HG03354 (cell line): ENCODE measurements around the gene PTPRCAP.
"Not testable (repeated sequence)": the region's sequence is repeated elsewhere in the genome, so short reads cannot be mapped to it uniquely, and the experiment has no call there.

Source experiments
- ATAC-seq: cut with Tn5 transposase; IDR thresholded peaks from one replicate; pipeline ENCODE4 v1.9.1; 2021; ENCODE audit warnings: mild to moderate bottlenecking; ENCODE audit not compliant: unreplicated experiment, poor library complexity, severe bottlenecking

The PTPRCAP gene

DNA sequence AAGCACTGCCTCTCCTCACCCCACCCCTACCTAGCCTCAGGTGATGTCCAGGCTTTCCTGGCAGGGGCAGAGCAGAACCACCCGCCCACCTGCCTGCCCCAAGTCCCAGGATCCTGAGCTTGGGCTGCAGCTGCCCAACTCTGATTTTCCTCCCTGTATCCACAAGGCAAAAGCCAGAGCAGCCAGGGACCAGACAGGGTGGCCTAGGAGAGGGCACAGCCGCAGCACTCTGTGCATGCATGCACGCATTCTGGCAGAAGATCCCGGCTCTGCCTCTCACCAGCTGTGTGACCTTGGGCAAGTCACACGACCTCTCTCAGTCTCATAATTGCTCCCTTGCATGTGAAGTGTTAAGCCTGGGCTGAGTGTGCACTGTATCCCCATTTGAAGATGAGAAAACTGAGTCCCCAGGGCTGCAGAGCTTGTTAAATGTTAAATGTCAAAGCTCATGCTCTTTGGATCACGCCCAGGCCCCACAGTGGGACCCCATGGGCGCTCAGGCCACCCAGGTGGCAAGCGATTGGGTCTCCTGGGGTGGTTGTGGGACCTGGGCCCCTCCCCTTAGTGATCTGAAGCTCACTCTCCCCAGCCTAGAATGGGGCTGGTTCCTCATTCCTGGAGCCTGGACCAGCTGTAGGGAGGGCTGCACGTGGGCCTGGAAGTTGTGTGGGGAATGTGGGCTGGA is 24.8 kb downstream of the PTPRCAP start:
- ATAC-seq, result no peak

DNA sequence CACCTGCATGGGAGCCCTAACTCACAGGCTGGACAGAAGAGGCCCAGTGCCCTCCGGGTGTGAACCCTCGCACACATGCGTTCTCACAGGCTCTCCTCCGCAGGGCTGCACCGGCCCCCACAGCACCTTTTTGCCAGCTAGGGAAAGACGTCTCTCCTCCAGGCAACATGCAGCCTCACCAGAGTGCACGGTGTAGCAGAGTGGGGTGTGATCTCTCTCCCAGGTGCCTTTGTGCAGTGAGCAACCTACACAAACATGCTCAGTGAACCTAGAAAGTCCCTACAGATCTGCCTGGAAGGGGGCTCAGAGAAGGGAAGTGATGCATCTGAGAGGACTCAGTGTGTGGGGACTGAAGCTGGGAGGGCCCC is 25.7 kb downstream of the PTPRCAP start:
- no peak for ATAC-seq

DNA sequence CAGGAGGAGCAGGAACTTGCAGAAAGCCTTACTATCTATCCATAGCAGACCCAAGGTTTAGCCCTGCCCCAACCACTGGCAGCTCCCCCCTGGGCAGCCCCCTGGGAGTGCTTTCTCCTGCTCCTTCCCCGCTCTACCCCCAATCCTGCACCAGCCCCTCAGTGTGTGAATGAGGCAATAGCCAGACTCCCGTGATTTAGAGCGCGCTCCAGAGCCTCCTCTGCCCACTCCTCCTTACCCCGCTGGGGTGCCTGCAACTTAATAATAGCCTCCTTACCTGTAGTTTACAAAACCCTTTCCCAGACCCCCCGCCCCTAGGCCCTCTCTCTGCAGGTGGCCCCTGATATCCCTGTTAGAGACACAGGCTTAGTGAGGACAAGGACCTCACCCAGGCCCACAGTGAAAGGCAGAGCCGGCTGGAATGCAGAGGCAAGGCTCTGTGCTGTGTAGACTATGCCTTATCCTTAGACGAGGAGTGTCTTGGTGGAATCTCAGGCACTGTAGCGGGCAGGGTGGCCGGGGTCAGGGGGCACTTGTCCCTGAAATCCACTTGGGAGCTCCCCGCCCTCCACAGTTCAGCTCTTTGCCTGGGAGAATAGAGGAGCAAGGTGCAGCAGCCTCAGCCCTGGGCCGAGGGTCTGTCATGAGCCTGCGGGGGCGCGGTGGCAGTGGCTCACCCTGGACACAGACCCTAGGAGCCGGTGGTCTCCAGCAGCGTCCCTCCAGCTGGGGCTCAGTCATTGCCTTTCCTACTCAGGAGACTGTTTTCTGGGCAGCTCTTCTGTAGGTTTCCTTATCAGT is 26.3 kb downstream of the PTPRCAP start:
- ATAC-seq, result no peak

DNA sequence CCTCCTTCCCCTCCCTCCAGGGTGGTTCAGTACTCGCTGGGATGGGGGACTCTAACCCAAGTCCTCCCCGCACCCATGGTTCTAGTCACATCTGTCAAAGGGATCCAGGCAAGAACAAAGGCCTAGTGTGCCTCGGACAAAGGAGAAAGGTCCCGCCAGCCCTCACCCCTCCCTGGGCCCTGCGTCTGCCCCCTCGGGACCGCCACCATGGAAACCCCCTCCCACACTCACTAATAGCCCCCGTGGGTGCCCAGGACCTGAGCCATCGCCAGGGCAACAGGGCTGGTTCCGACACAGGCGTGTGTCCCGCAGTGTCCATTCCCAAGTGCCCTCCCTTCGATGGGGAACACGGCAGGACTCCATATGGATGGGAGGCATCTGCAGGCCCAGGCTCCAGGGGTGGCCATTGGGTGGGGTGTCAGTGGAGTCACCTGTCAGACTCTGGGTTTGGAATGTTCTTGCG is 27.1 kb downstream of the PTPRCAP start:
- no peak for ATAC-seq

DNA sequence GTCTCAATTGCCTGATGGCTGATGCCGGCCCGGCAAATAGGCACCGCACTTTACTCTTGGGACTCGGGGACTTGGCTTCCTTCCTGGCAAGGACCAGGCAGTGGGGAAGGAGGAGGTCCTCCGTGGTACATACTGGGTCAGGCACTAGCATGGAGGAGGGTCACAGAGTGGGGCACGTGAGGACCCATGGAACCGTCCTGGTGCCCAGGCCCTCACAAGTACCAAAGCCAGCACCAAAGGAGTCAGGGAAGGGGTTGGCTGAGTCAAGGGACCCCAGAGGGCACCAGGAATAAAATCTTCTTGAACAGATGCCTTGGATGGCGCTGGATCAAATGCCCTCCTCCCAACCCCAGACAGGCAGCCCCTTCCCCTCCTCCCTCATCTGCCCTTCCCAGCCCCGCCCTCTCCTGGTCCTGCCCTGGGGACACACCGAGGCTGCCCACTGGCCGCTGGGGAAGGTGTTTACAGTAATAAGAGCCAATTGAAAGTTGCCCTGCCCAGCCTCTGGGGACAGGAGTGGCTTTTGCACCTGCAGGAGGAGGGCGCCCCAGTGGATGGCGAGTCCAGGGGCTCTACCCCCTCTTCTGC is 27.6 kb downstream of the PTPRCAP start:
- ATAC-seq, result peak; percentile 7

DNA sequence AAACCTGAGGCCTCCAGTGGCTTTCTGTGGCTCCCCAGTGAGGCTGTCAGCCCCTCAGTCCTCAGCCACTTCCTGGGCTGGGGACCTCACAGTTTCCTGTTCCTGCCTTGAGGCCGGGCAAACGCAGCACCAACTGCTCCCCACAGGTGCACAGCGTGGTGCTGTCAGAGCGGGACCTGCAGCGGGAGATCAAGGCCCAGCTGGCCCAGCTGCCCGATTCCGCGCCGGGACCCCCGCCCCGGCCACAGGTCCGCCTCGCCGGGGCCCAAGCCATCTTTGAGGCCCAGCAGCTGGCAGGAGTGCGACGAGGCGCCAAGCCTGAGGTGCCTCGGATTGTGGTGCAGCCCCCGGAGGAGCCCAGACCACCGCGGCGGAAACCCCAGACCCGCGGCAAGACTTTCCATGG is 28.2 kb downstream of the PTPRCAP start:
- peak; percentile 63 for ATAC-seq

DNA sequence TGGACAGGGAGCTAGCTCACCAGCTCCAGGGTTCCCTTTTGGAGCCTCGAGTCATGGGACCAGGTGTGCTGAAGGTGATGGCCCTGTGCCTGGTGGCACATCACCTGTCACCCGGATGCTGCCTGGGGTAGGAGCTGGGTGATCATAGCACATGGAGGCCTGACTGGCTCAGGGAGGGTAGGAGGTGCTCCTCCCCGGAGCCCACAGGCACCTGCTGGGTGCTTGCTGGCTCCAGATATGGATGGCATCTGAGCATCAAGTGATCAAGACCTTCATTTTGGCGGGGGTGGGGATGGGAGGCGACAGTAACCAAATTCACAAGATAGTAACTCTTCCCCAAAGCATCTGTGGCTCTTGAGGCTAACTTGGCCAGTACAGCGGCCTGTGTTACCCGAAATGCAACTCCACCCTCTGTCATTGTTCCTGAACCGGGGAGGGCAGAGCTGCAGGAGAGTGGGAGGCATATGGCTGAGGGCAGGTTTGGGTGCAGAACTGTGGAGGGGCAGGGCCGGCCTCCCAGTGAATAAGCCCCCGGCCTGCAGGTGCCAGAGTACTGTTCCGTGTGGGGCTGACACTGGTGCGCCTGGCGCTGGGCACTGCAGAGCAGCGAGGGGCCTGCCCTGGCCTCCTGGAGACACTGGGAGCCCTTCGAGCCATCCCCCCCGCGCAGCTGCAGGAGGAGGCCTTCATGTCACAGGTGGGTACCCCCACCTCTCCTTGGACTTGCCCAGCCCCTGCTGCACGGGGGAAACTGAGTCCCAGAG is 28.9 kb downstream of the PTPRCAP start:
- no peak for ATAC-seq

DNA sequence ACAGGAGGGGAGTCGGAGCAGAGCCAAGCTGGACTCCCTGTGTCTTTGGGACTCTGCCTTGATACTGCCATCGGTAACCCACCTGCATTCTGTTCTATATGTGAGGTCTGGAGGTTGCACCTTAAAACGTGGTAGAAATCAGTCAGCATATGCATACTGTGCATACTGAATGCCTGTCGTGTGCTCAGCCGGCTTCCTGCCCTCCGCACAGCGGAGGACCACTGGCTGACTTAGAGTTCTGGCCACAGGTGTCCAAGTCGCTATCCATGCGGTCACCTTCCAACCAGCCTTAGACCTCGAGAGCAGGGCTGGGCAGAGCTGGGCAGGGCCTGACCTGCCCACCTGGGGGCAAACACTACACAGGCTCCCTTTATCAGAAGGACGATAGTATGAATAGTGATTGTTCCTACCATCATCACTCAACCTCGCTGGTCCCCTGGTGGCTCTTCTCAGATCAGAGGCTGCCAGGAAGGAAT is 29.8 kb downstream of the PTPRCAP start:
- no peak for ATAC-seq

DNA sequence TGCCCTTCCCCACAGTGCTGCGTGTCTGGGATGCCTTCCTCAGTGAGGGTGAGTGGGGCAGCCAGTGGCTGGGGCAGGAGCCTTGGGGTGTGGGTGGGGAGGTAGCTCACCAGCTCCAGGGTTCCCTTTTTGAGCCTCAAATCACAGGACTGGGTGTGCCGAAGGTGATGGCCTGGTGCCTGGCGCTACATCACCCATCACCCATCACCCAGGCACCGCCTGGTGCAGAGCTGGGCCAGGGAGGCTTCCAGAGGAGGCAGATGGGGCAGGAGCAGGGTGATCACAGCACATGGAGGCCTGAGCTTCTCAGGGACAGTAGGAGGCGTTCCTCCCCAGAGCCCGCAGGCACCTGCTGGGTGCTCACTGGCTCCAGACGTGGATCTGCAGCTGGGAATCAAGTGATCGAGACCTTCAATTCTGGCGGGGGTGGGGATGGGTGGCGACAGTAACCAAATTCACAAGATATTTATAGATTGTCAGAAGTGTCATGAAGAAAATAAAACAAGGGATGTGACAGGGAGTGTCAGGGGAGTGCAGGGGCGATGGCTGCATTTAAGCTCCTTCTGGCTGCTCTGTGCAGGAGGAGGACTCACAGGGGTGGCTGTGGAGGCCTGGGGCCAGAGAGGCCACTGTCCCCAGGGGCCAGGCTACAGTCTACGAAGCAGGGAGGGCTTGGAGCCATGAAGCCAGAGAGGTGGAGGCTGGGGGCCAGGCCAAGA is 30.4 kb downstream of the PTPRCAP start:
- no peak for ATAC-seq

DNA sequence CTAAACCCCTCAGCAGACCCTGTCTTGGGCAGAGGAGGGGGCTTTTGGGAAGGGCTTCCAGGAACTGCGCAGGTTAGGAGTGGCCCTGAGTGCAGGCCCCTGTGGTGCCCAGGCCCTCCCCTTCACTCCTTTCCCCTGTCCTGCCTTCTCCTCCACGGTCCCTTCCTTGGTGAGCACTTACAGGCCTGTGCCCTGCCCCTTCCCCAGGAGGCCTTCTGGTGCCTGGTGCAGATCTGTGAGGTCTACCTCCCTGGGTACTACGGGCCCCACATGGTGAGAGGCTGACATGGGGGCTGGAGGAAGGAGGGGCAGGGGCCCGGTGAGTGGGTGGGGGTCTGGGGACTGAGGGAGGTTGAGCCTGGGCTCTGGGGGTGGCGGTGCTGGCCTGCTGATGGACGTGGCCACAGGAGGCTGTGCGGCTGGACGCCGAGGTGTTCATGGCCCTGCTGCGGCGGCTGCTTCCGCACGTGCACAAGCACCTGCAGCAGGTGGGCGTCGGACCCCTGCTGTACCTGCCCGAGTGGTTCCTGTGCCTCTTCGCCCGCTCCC is 31.0 kb downstream of the PTPRCAP start:
- ATAC-seq, result no peak

DNA sequence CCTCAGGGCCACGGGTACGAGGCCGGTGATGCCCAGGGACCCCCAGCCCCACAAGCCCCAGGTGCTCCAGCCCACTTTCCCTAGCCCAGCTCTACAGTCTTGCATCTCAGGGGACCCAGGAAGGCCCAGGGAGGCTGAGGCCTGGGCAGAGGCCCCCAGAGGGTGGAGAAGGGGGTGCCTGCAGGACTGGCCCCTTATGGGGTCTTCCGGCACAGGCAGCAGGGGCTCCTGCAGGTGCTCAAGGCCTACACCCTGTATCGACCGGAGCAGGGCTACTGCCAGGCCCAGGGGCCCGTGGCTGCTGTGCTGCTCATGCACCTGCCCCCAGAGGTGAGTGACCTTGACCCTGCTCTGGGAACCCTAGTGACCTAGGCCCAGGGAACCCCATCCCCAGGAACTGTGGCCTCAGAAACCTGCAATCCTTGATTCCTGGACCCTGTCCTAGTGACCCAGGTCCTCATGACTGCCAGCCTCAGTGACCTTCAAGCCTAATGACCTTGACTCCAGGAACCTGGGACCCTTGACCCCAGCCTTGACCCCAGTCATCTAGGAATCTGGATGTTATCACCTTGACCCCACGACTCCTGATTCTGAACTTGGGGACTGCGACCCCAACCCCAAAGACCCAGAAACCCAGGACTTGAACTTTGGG is 31.7 kb downstream of the PTPRCAP start:
- ATAC-seq, result no peak

DNA sequence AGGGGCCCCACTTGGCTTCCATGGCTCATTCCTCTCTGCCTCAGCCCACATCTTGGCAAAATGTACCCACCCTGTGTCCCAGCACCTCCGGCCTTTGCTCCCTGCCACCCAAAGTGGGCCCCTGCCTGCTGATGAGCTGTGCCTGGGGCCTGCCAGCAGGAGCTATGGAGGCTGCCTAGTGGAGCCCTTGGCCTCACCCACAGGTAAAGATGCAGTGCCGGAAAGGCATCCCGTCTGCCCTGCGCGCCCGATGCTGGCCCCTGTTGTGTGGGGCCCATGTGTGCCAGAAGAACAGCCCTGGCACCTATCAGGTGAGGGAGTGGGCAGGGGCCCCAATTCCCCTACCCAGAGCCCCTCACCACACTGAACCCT is 32.3 kb downstream of the PTPRCAP start:
- ATAC-seq, result no peak

DNA sequence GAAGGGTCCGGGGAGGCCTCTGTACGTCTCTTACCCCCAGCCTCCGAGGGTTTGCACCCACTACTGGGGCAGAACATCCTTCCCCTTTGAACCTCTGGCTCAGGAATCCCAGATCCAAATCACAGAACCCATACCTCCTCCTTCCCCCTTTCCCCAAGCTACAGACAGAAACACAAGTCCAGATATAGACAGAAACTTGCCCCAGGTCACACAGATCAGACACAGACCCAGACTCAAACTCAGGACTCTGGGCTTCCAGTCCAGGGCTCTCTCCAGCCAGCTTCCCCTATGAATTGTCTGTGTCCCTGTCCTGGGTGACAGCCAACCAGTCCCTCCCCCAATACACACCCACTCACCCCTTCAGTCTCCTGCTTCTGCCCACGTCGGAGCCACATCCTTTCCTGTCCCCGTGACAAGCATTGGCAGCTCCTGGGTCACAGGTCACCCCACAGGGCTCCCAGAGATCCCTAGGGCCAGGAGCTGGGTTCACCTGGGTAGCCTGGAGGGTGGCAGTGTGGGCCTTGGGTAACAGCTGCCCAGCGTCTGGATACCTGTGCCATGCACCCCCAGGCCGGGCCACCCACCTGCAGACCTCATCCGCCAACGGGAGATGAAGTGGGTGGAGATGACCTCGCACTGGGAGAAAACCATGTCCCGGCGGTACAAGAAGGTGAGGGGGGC is 32.8 kb downstream of the PTPRCAP start:
- no peak for ATAC-seq

DNA sequence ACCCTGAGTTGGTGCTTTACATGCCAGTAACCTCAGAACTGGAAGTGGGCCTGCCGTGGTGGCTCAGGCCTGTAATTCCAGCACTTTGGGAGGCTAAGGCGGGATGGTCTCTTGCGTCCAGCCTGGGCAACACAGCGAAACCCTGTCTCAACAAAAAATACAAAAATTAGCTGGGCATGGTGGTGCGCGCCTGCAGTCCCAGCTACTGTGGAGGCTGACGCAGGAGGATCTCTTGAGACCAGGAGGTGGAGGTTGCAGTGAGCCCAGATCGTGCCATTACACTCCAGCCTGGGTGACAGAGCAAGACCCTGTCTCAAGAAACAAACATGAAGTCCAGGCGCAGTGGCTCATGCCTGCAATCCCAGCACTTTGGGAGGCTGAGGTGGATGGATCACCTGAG is 34.4 kb downstream of the PTPRCAP start:
- ATAC-seq, result not testable (repeated sequence)

DNA sequence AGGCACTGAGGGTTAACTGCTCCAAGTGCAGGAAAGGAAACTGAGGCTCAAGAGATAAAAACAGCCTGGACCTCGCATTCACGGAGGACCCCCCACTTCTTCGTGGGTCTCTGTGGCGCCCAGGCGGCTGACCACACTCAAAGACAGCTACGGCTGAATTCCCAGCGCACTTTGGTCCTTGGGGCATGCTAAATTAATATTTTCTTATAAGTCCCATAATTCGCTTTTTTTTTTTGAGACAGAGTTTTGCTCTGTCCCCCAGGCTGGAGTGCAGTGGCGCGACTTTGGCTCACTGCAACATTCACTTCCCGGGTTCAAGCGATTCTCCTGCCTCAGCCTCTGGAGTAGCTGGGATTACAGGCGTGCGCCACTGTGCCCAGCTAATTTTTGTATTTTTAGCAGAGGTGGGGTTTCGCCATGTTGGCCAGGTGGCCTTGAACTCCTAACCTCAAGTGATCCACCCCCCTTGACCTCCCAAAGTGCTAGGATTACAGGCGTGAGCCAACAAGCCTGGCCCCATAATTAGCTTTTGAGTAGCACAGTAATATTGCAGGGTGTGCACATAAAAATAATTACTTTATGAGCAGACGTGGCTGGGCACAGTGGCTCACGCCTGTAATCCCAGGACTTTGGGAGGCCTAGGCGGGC is 35.2 kb downstream of the PTPRCAP start:
- not testable (repeated sequence) for ATAC-seq

DNA sequence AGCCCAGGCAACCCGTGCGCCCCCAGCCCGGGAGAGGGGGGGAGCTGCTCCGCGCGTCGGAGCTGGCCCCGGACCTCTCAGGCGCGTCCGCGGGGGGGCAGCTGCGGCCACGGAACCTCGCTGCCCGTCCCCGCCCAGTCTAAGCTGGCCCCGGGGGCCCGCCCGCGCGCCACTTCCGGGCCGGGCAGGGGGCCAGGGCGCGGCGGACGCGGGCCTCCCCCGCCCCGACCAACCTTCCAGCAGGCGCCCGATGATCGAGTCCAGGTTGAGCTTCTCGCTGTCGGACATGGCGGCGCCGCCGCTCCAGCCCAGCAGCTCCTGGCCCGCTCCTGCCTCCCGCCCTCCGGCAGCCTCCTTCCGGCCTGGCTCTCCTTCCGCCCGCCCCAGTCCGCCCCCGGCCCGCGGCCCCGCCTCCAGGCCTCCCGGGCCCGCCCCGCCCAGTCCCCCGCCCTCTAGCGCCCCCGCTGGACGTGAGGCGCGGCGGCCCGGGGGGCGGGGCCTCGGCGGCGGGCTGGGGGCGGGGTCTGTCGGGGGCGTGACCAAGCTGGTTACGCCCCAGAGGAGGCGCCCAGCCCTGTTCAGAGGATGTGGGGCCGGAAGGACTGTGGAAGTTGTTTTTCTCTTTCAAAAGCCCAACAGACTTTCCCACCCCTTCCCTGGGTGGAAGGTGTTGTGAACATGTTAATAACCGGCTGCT is 35.8 kb downstream of the PTPRCAP start, which contains the start of gene PPP1CA:
TSS of gene PPP1CA (minus strand) at position 364 of the 697 bp plus-strand sequence. CDS start at position 288, 76 bp downstream.
- ATAC-seq, result peak; percentile 76

DNA sequence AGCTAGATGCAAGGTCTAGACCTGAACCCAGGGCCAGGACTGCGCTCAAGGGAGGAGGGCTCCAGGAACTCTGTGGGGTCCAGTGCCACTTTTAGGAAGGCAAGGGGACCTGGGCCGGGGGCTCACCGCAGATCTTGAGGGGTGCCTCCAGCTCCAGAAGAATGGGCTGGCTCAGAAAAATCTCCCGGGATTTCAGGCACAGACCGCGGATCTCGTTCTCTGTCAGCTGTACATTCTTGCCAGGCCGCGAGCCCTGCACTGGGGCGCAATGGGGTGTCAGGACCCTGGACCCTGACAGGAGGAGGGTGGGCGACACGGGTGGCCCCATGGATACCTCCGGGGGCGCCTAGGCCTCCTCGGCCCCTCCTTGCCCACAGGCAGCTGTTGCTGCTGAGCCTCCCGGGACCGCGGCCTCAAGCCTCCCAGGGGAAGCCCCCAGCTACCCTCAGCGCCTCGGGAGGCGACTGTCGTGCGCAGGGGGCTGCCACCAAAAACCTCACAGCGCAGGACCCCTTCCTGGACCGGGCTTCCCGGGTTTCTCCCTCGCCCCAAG is 36.5 kb downstream of the PTPRCAP start:
- ATAC-seq, result no peak
